PC-9 (cell line): Measurements from ENCODE around the gene RUNX1. TPM values are rescaled to one million over a fixed set of nuclear protein-coding genes. Genes with fewer than 3 reads are reported as not detected.

ENCODE experiments used
- BruUV-seq: library from RNA; stranded (reverse); fragments of 400-500 nt; replicated peaks from 2 replicates; lab custom pipeline; 2021; lab: Mats Ljungman, UMichigan
- CTCF ChIA-PET: fragments of 300-600 bp; sonication (Branson Sonifier 250); formaldehyde crosslinking; loops from one replicate; lab custom pipeline; 2022; ENCODE audit warnings: antibody characterized with exemption; lab: Charles Lee
- POLR2A ChIA-PET: fragments of 300-600 bp; sonication (Branson Sonifier 250); formaldehyde crosslinking; loops from one replicate; lab custom pipeline; 2022; ENCODE audit warnings: antibody characterized with exemption; ENCODE audit not compliant: unreplicated experiment; lab: Charles Lee
- DNase-seq, 2 experiments: peaks; one replicate each; pipeline versions ENCODE4 v3.0.0 to v3.0.0-alpha.2; 2015 to 2022; ENCODE audit warnings: mixed read lengths in 1 of 2
- H2AFZ ChIP-seq: fragments of 200-600 bp; sonication (generic); 2 replicates; pipeline ENCODE4 v1.8.1; 2017; ENCODE audit warnings: antibody characterized with exemption
- H3F3A ChIP-seq: fragments of 200-600 bp; sonication (generic); 2 replicates; pipeline ENCODE4 v1.8.1; 2017; ENCODE audit warnings: antibody characterized with exemption, mild to moderate bottlenecking, low read depth; ENCODE audit not compliant: insufficient read depth
- H3K27ac ChIP-seq: fragments of 200-600 bp; sonication (generic); 2 replicates; pipeline ENCODE4 v1.6.1; 2016; ENCODE audit warnings: mixed run types
- H3K27me3 ChIP-seq: fragments of 200-600 bp; sonication (generic); 2 replicates; pipeline ENCODE4 v1.6.1; 2016; ENCODE audit warnings: low read depth, mixed run types; ENCODE audit not compliant: insufficient read depth
- H3K36me3 ChIP-seq: fragments of 200-600 bp; sonication (generic); 2 replicates; pipeline ENCODE4 v1.6.1; 2016; ENCODE audit warnings: low read depth, mixed run types
- H3K4me1 ChIP-seq: fragments of 200-600 bp; sonication (generic); replicated peaks from 2 replicates; pipeline ENCODE4 v1.6.1; 2016; ENCODE audit warnings: mixed run types; ENCODE audit not compliant: insufficient read depth
- H3K4me2 ChIP-seq: fragments of 200-600 bp; sonication (generic); 2 replicates; pipeline ENCODE4 v1.6.1; 2017; ENCODE audit warnings: mixed run types
- H3K4me3 ChIP-seq: fragments of 200-600 bp; sonication (generic); 2 replicates; pipeline ENCODE4 v1.6.1; 2016; ENCODE audit warnings: mixed run types
- H3K79me2 ChIP-seq: fragments of 200-600 bp; sonication (generic); 2 replicates; pipeline ENCODE4 v1.6.1; 2017; ENCODE audit warnings: low read depth, mixed run types
- H3K9me2 ChIP-seq: fragments of 200-600 bp; sonication (generic); 2 replicates; pipeline ENCODE4 v1.8.1; 2017; ENCODE audit warnings: mild to moderate bottlenecking; ENCODE audit not compliant: insufficient read depth
- H3K9me3 ChIP-seq: fragments of 200-600 bp; sonication (generic); 2 replicates; pipeline ENCODE4 v1.8.1; 2016; ENCODE audit warnings: low read depth; ENCODE audit not compliant: insufficient read depth
- H4K20me1 ChIP-seq: fragments of 200-600 bp; sonication (generic); 2 replicates; pipeline ENCODE4 v1.8.1; 2017; ENCODE audit not compliant: insufficient read depth
- EZH2 ChIP-seq: fragments of 200-600 bp; sonication (generic); IDR thresholded peaks from 2 replicates; pipeline ENCODE4 v1.8.0; 2017; ENCODE audit warnings: antibody characterized with exemption, low read depth
- intact Hi-C: fragments of 100-400 bp; cut with micrococcal nuclease; formaldehyde crosslinking; loops from one replicate; pipeline ENCODE4 v1.10.0; 2022; ENCODE audit not compliant: unreplicated experiment
- total RNA-seq: library from RNA; stranded (reverse); gene quantifications from 2 replicates; pipeline ENCODE4 v1.2.3, GENCODE V29; 2021
- TF ChIP-seq, protein P1 (sequence below): fragments of 200-600 bp; sonication (generic); conservative IDR thresholded peaks from 2 replicates; pipeline ENCODE4 v1.6.1; 2017; ENCODE audit warnings: mixed run types, antibody characterized with exemption, mild to moderate bottlenecking, moderate library complexity

RUNX1 gene
- total RNA-seq, 1 experiment from 2014 or later: 58.5 TPM

DNA sequence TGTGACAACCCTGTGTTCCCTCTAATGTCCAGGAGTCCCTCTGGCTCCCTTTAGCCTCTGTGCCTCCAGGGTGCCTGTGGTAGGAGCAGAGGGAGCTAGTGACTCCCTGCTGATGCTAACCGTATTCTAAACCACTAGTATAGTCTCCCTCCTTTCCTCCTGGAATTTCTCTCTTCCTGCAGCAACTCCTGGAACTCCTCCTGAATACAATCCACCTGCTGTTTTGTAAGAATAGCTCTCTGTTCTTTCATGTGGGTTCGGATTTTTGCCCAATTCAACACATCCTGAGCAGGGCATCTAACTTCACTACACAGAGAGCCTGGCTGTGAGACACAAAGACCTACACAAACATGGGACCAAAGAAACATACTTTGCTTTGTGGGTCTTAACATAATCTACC, 107.9 kb downstream of the RUNX1 start:
- DNase-seq: no peak
- ChIA-PET CTCF (no interaction called here), POLR2A (interaction anchor here (0.6 kb wide), 1 partner anchor 116 kb away, joined by 10 read pairs; no protein-coding TSS in a partner anchor)
- H3K4me1 ChIP-seq: 0 out of 2 replicates have a peak, but pooled peaks cover 7% of the 10 kb centered on the region
- no peak overlapping the region for H3K4me3 ChIP-seq
- H3K4me2 ChIP-seq: no peak overlapping the region
- no peak overlapping the region for H3K27ac ChIP-seq
- BruUV-seq: no TSS peak
- H2AFZ ChIP-seq: no peak overlapping the region
- intact Hi-C loops: no loop called here
- peaks cover 13% of the 10 kb centered on the region; the same call in 1 of the 2 replicates for H4K20me1 ChIP-seq
- TF ChIP-seq, protein P1, sequence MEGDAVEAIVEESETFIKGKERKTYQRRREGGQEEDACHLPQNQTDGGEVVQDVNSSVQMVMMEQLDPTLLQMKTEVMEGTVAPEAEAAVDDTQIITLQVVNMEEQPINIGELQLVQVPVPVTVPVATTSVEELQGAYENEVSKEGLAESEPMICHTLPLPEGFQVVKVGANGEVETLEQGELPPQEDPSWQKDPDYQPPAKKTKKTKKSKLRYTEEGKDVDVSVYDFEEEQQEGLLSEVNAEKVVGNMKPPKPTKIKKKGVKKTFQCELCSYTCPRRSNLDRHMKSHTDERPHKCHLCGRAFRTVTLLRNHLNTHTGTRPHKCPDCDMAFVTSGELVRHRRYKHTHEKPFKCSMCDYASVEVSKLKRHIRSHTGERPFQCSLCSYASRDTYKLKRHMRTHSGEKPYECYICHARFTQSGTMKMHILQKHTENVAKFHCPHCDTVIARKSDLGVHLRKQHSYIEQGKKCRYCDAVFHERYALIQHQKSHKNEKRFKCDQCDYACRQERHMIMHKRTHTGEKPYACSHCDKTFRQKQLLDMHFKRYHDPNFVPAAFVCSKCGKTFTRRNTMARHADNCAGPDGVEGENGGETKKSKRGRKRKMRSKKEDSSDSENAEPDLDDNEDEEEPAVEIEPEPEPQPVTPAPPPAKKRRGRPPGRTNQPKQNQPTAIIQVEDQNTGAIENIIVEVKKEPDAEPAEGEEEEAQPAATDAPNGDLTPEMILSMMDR: no peak
- no peak for TF ChIP-seq EZH2
- H3K9me3 ChIP-seq: no peaks in the 10 kb centered on the region
- no peaks in the 10 kb centered on the region for H3F3A ChIP-seq
- H3K36me3 ChIP-seq: peaks cover 10% of the 10 kb centered on the region; the same call in 1 of the 2 replicates
- no peaks in the 10 kb centered on the region; the same call in 1 of the 2 replicates for H3K9me2 ChIP-seq
- peaks cover 49% of the 10 kb centered on the region for H3K79me2 ChIP-seq
- H3K27me3 ChIP-seq: no peaks in the 10 kb centered on the region

DNA sequence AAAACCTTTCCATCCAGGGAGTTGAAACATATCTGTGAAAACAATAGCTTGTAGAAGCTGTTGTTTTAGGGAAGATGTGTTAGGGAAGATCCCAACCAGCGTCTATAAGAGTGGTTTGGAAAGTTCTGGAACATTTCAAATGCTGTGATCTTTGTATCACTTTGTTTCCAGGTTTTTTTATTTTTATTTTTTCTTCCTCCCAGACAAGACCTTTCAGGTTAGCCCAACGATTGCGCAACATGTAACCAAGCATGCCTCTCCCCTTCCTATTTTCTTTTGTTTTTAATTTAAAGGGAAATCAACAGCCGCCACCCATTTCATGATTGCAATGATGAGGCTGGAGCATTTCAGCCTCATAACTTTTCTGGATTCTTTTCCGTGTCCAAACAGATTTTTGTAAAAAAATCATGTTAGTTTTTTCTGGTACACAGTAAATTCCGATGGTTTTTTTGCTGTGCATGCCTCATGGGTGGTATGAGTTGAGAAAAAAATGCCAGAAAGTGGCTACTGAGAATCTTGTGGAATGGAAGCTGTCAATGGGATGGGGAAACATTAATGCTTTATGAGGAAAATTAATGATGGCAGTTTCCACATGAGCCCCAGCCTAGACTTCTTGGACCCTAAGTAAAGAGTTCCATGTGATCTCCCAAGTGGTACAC, 109.3 kb downstream of the RUNX1 start:
- POLR2A ChIA-PET: interaction anchor here (0.6 kb wide), 1 partner anchor 773 kb away, joined by 8 read pairs; no protein-coding TSS in a partner anchor
- TF ChIP-seq EZH2: no peak
- TF ChIP-seq, protein P1: no peak
- Histone ChIP-seq H3F3A (no peaks in the 10 kb centered on the region), H4K20me1 (peaks cover 13% of the 10 kb centered on the region; the same call in 1 of the 2 replicates), H3K27me3 (no peaks in the 10 kb centered on the region), H3K27ac (no peak overlapping the region), H3K4me3 (no peak overlapping the region), H2AFZ (no peak overlapping the region), H3K79me2 (peaks cover 52% of the 10 kb centered on the region), H3K4me2 (no peak overlapping the region), H3K36me3 (peaks cover 10% of the 10 kb centered on the region; the same call in 1 of the 2 replicates), H3K9me2 (no peaks in the 10 kb centered on the region; the same call in 1 of the 2 replicates), H3K9me3 (no peaks in the 10 kb centered on the region), H3K4me1 (0 out of 2 replicates have a peak, but pooled peaks cover 7% of the 10 kb centered on the region)
- BruUV-seq: no TSS peak
- no peak for DNase-seq
- CTCF ChIA-PET: no interaction called here
- intact Hi-C loops: no loop called here

DNA sequence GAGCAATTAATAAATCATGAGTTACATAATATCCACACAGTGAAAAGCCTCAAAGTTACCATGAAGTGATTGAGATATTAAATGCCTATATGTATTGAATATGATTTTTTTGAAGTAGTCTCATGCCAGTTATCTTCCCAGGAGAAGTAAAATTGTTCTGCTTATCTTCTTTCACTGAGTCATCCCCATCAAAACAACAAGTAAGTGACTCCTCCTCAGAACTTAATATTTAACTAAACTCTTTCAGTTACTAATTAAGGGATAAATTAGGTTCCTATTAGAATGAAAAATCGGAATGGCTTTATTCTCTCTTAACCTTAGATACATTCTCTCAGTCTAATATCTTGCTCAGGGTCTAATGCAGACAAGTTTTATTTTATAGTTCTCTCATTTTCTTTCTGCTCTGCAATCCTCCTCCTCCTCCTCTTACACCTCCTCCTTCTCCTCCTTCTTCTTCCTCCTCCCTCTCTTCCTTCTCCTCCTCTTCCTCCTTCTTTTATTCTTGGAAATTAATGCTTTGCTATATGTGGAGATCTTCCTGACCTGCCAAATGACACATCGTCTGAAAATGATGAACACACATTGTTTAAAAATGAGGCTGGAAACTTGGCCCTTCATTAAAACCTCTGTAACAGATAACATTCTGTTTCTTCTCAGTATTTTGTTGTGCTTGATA, 110.9 kb downstream of the RUNX1 start:
- Histone ChIP-seq H3K9me2 (no peaks in the 10 kb centered on the region; the same call in 1 of the 2 replicates), H3K27ac (no peak overlapping the region), H3F3A (no peaks in the 10 kb centered on the region), H3K4me2 (no peak overlapping the region), H3K27me3 (no peaks in the 10 kb centered on the region), H3K9me3 (no peaks in the 10 kb centered on the region), H3K36me3 (peaks cover 10% of the 10 kb centered on the region; the same call in 1 of the 2 replicates), H2AFZ (no peak overlapping the region), H3K79me2 (peaks cover 52% of the 10 kb centered on the region), H3K4me3 (no peak overlapping the region), H3K4me1 (0 out of 2 replicates have a peak, but pooled peaks cover 7% of the 10 kb centered on the region), H4K20me1 (peaks cover 13% of the 10 kb centered on the region; the same call in 1 of the 2 replicates)
- ChIA-PET POLR2A (no interaction called here), CTCF (no interaction called here)
- no peak for TF ChIP-seq EZH2
- TF ChIP-seq, protein P1: no peak
- intact Hi-C loops: no loop called here
- DNase-seq: no peak
- BruUV-seq: no TSS peak
